Choroid plexus epithelial cell (primary cell): ENCODE data around the gene SAMSN1.

ENCODE experiments used
- DNase-seq: peaks from one replicate; pipeline ENCODE4 v3.0.0-alpha.2; 2010; ENCODE audit warnings: low read depth
- H3K4me3 ChIP-seq: 2 replicates; pipeline ENCODE4 v1.5.1; 2011; ENCODE audit warnings: low read depth, mild to moderate bottlenecking, control low read depth, low read length, moderate library complexity
- CTCF ChIP-seq: conservative IDR thresholded peaks from 2 replicates; pipeline ENCODE4 v1.5.1; 2011; ENCODE audit warnings: low read depth, mild to moderate bottlenecking, control low read depth, inconsistent platforms, low read length, moderate library complexity

SAMSN1 gene

GRCh38 chr21:14581902-14582457 lies 35.9 kb upstream of the SAMSN1 start:
- no peak overlapping the region for H3K4me3 ChIP-seq
- TF ChIP-seq CTCF, result no peak
- no peak for DNase-seq

- TF ChIP-seq CTCF, result no peak
- DNase-seq, result no peak
- H3K4me3 ChIP-seq, result no peak overlapping the region
These were observed 27.1 kb upstream of the SAMSN1 start for GRCh38 chr21:14573244-14573643.

GRCh38 chr21:14572204-14572780 lies 26.2 kb upstream of the SAMSN1 start:
- DNase-seq, result no peak
- TF ChIP-seq CTCF, result no peak
- H3K4me3 ChIP-seq, result no peak overlapping the region

- no peak for TF ChIP-seq CTCF
- H3K4me3 ChIP-seq, result no peak overlapping the region
- no peak for DNase-seq
These were observed 23.8 kb upstream of the SAMSN1 start for GRCh38 chr21:14569868-14570267.

GRCh38 chr21:14569026-14569621 lies 23.0 kb upstream of the SAMSN1 start:
- no peak for DNase-seq
- no peak overlapping the region for H3K4me3 ChIP-seq
- TF ChIP-seq CTCF, result no peak

- TF ChIP-seq CTCF, result no peak
- no peak overlapping the region for H3K4me3 ChIP-seq
These were observed 21.5 kb upstream of the SAMSN1 start for GRCh38 chr21:14567331-14568279.

More at GRCh38 chr21:14567331-14568279, 21.5 kb upstream of the SAMSN1 start:
- peak; percentile 33 for DNase-seq
